ENCODE results near the gene NR1I3. TPM values are rescaled to one million over a fixed set of nuclear protein-coding genes. Genes with fewer than 3 reads are reported as not detected.
"Not testable (repeated sequence)": the region's sequence is repeated elsewhere in the genome, so short reads cannot be mapped to it uniquely, and the experiment has no call there.

Gene NR1I3
- total and polyA plus RNA-seq, 4 experiments from 2014 or later: 0.13 TPM; not detected in 3

- Histone ChIP-seq H3K27ac (ENCODE audit: low read depth, low read length) (peak within 1 kb of the TSS; percentile 63), H3K4me3 (ENCODE audit: low read length in 2 of 2) (peak within 1 kb of the TSS; percentile 67 to 91), H3K4me1 (ENCODE audit: insufficient read depth, low read length) (peaks cover 28% of the 10 kb centered on the region), H3K36me3 (ENCODE audit: insufficient read depth, low read length) (peaks cover 24% of the 10 kb centered on the region), H3K27me3 (ENCODE audit: insufficient read depth, low read length) (no peaks in the 10 kb centered on the region), H3K9me3 (ENCODE audit: control insufficient read depth in 1 of 2, low read length in 2 of 2) (no peaks in the 10 kb centered on the region)
- Mint-ChIP-seq H3K27me3 (no peaks in the 10 kb centered on the region), H3K9me3 (no peaks in the 10 kb centered on the region), H3K27ac (peak within 1 kb of the TSS; percentile 89 to 98 (median 97)), H3K4me3 (peak within 1 kb of the TSS; percentile 96 to 100 (median 98)), H3K4me1 (peaks cover 20 to 37% (median 29%) of the 10 kb centered on the region in 4 donors), H3K36me3 (peaks cover 4 to 30% of the 10 kb centered on the region in 2 donors)
- DNase-seq: peak; percentile 85 to 97 (median 95)
- ChIA-PET POLR2A (ENCODE audit: partially characterized antibody) (interaction anchor here (0.6 to 5.1 kb wide), 31 partner anchors 8 to 180 kb away, joined by 3 to 112 read pairs (median 6); partner anchors contain the start of genes ARHGAP30, CFAP126, DEDD and FCER1G), CTCF (ENCODE audit: partially characterized antibody) (interaction anchor here (0.7 to 13.2 kb wide), 37 partner anchors 9 to 228 kb away, joined by 3 to 245 read pairs (median 7); partner anchors contain the start of genes ADAMTS4, ARHGAP30, B4GALT3 and CFAP126)
- intact Hi-C loops (cut with micrococcal nuclease): loop anchor here (1.0 to 10.0 kb wide), 10 partner anchors 15 to 519 kb away; partner anchors contain the start of genes B4GALT3, CFAP126, DEDD and DUSP12
Observed at GRCh38 chr1:161225534-161226319, 12.3 kb downstream of the NR1I3 start, which contains the start of gene TOMM40L. Gene TOMM40L (plus strand): TSS chr1:161226060. CDS start chr1:161226490, 430 bp downstream.

GRCh38 chr1:161225178-161225533 is 12.8 kb downstream of the NR1I3 start:
- ChIA-PET CTCF (ENCODE audit: partially characterized antibody) (interaction anchor here (0.7 to 13.2 kb wide), 31 partner anchors 9 to 228 kb away, joined by 3 to 245 read pairs (median 8); partner anchors contain the start of genes ADAMTS4, ARHGAP30, B4GALT3 and CFAP126), POLR2A (ENCODE audit: partially characterized antibody) (interaction anchor here (0.6 to 5.1 kb wide), 28 partner anchors 8 to 175 kb away, joined by 3 to 112 read pairs (median 7); partner anchors contain the start of genes ARHGAP30, CFAP126, DEDD and FCER1G)
- Histone ChIP-seq H3K4me1 (ENCODE audit: insufficient read depth, low read length) (peaks cover 28% of the 10 kb centered on the region), H3K4me3 (ENCODE audit: low read length in 2 of 2) (no peak overlapping the region), H3K27ac (ENCODE audit: low read depth, low read length) (peak overlapping the region; percentile 39), H3K27me3 (ENCODE audit: insufficient read depth, low read length) (no peaks in the 10 kb centered on the region), H3K9me3 (ENCODE audit: control insufficient read depth in 1 of 2, low read length in 2 of 2) (no peaks in the 10 kb centered on the region), H3K36me3 (ENCODE audit: insufficient read depth, low read length) (peaks cover 20% of the 10 kb centered on the region)
- intact Hi-C loops (cut with micrococcal nuclease): loop anchor here (1.0 to 10.0 kb wide), 9 partner anchors 15 to 520 kb away; partner anchors contain the start of genes B4GALT3, CFAP126, DEDD and DUSP12
- H3K27me3 Mint-ChIP-seq: no peaks in the 10 kb centered on the region
- H3K4me3 Mint-ChIP-seq: peak overlapping the region in 3 of 8 donors; percentile 96 to 100 (median 99)
- H3K27ac Mint-ChIP-seq: peak overlapping the region; percentile 83 to 98 (median 97)
- peaks cover 4 to 24% of the 10 kb centered on the region in 2 donors for H3K36me3 Mint-ChIP-seq
- DNase-seq: peak in 1 of 5 donors; percentile 41
- peaks cover 20 to 37% (median 29%) of the 10 kb centered on the region in 4 donors for H3K4me1 Mint-ChIP-seq
- H3K9me3 Mint-ChIP-seq: no peaks in the 10 kb centered on the region

- intact Hi-C loops (cut with micrococcal nuclease): loop anchor here (1.0 to 10.0 kb wide), 9 partner anchors 14 to 520 kb away; partner anchors contain the start of genes B4GALT3, CFAP126, DEDD and DUSP12
- not testable (repeated sequence) for H3K4me3 Mint-ChIP-seq; DNase-seq; H3K9me3 Mint-ChIP-seq; H3K27ac ChIP-seq (ENCODE audit: low read depth, low read length); H3K9me3 ChIP-seq (ENCODE audit: control insufficient read depth in 1 of 2, low read length in 2 of 2); H3K27me3 Mint-ChIP-seq; H3K27me3 ChIP-seq (ENCODE audit: insufficient read depth, low read length); H3K4me3 ChIP-seq (ENCODE audit: low read length in 2 of 2)
- Histone ChIP-seq H3K4me1 (ENCODE audit: insufficient read depth, low read length) (peaks cover 28% of the 10 kb centered on the region), H3K36me3 (ENCODE audit: insufficient read depth, low read length) (peaks cover 16% of the 10 kb centered on the region)
- H3K4me1 Mint-ChIP-seq: peaks cover 20 to 37% (median 29%) of the 10 kb centered on the region in 4 donors
- ChIA-PET CTCF (ENCODE audit: partially characterized antibody) (interaction anchor here (1.1 to 13.2 kb wide), 14 partner anchors 8 to 160 kb away, joined by 3 to 245 read pairs (median 46); partner anchors contain the start of genes ADAMTS4, CFAP126, FCER1G and NDUFS2), POLR2A (ENCODE audit: partially characterized antibody) (interaction anchor here (0.7 to 5.1 kb wide), 11 partner anchors 13 to 165 kb away, joined by 3 to 112 read pairs (median 16); partner anchors contain the start of genes NDUFS2, PPOX and UFC1)
- peak overlapping the region in 1 of 7 donors; percentile 17 for H3K27ac Mint-ChIP-seq
- H3K36me3 Mint-ChIP-seq: peaks cover 4 to 23% of the 10 kb centered on the region in 2 donors
Observed at GRCh38 chr1:161224695-161225087, 13.3 kb downstream of the NR1I3 start.

GRCh38 chr1:161223805-161224694 is 14.0 kb downstream of the NR1I3 start:
- no peak for DNase-seq
- Histone ChIP-seq H3K4me1 (ENCODE audit: insufficient read depth, low read length) (peaks cover 28% of the 10 kb centered on the region), H3K27me3 (ENCODE audit: insufficient read depth, low read length) (no peaks in the 10 kb centered on the region), H3K36me3 (ENCODE audit: insufficient read depth, low read length) (peaks cover 9% of the 10 kb centered on the region), H3K27ac (ENCODE audit: low read depth, low read length) (no peak overlapping the region), H3K4me3 (ENCODE audit: low read length in 2 of 2) (no peak overlapping the region), H3K9me3 (ENCODE audit: control insufficient read depth in 1 of 2, low read length in 2 of 2) (no peaks in the 10 kb centered on the region)
- CTCF ChIA-PET (ENCODE audit: partially characterized antibody): interaction anchor here (1.1 to 13.2 kb wide), 10 partner anchors 13 to 161 kb away, joined by 3 to 245 read pairs (median 78); partner anchors contain the start of genes CFAP126, NDUFS2, PPOX and UFC1
- peak overlapping the region in 2 of 7 donors; percentile 35 to 48 for H3K27ac Mint-ChIP-seq
- H3K36me3 Mint-ChIP-seq: peaks cover 0 to 19% of the 10 kb centered on the region in 2 donors
- H3K9me3 Mint-ChIP-seq: no peaks in the 10 kb centered on the region
- H3K4me1 Mint-ChIP-seq: peaks cover 23 to 44% (median 32%) of the 10 kb centered on the region in 4 donors
- H3K4me3 Mint-ChIP-seq: no peak overlapping the region
- H3K27me3 Mint-ChIP-seq: no peaks in the 10 kb centered on the region
- intact Hi-C loops (cut with micrococcal nuclease): loop anchor here (10.0 kb wide), 1 partner anchor 521 kb away; the partner anchor contains the start of gene DUSP12
- POLR2A ChIA-PET (ENCODE audit: partially characterized antibody): interaction anchor here (0.7 to 5.1 kb wide), 7 partner anchors 13 to 166 kb away, joined by 3 to 112 read pairs (median 20); partner anchors contain the start of genes NDUFS2 and PPOX

- no peak overlapping the region for H3K4me3 ChIP-seq (ENCODE audit: low read length in 2 of 2)
- H3K4me1 Mint-ChIP-seq: peaks cover 26 to 48% (median 35%) of the 10 kb centered on the region in 4 donors
- H3K27me3 Mint-ChIP-seq: no peaks in the 10 kb centered on the region
- POLR2A ChIA-PET (ENCODE audit: partially characterized antibody): interaction anchor here (1.0 to 1.6 kb wide), 3 partner anchors 12 to 53 kb away, joined by 3 to 6 read pairs (median 4); partner anchors contain the start of gene NDUFS2
- no peaks in the 10 kb centered on the region for H3K27me3 ChIP-seq (ENCODE audit: insufficient read depth, low read length)
- no peaks in the 10 kb centered on the region for H3K9me3 Mint-ChIP-seq
- no peaks in the 10 kb centered on the region for H3K9me3 ChIP-seq (ENCODE audit: control insufficient read depth in 1 of 2, low read length in 2 of 2)
- no peak overlapping the region for H3K27ac ChIP-seq (ENCODE audit: low read depth, low read length)
- peak overlapping the region in 3 of 7 donors; percentile 79 to 81 (median 79) for H3K27ac Mint-ChIP-seq
- peaks cover 33% of the 10 kb centered on the region for H3K4me1 ChIP-seq (ENCODE audit: insufficient read depth, low read length)
- CTCF ChIA-PET (ENCODE audit: partially characterized antibody): interaction anchor here (0.5 to 13.2 kb wide), 7 partner anchors 12 to 516 kb away, joined by 3 to 245 read pairs (median 103); partner anchors contain the start of genes NDUFS2 and PPOX
- intact Hi-C loops (cut with micrococcal nuclease): loop anchor here (10.0 kb wide), 1 partner anchor 522 kb away; the partner anchor contains the start of gene DUSP12
- H3K36me3 Mint-ChIP-seq: peaks cover 0 to 4% of the 10 kb centered on the region in 2 donors
- H3K36me3 ChIP-seq (ENCODE audit: insufficient read depth, low read length): no peaks in the 10 kb centered on the region
- DNase-seq: no peak
- H3K4me3 Mint-ChIP-seq: peak overlapping the region in 1 of 8 donors; percentile 66
Observed at GRCh38 chr1:161222175-161223019, 15.6 kb downstream of the NR1I3 start.
